Left colon (tissue), 2 donors: ENCODE measurements around the gene NUB1. TPM values are rescaled to one million over a fixed set of nuclear protein-coding genes. Genes with fewer than 3 reads are reported as not detected.

Source experiments
- ATAC-seq: fragments of 200-7000 bp; cut with Tn5 transposase; one replicate; pipeline ENCODE4 v1.9.1; 2020; ENCODE audit warnings: mild to moderate bottlenecking, moderate library complexity
- DNase-seq, 2 donors: peaks; one replicate each; pipeline ENCODE4 v3.0.0-alpha.2; 2020
- intact Hi-C, 2 donors: fragments of 100-400 bp; cut with DNase I in 1 of 2; cut with micrococcal nuclease in 1 of 2; formaldehyde crosslinking; loops; one replicate each; pipeline versions ENCODE4 v1.11.2 to v1.14.0; 2022; cut with DNase I, micrococcal nuclease
- total RNA-seq, 2 donors: library from RNA; stranded (reverse); fragmentation: NEBNext Ultra II Directional; extraction: Animal tissue kit (Norgen Biotek cat#: 25700); gene quantifications; one replicate each; pipeline ENCODE4 v1.2.1, GENCODE V29; 2021
- donor health status: DM: no; HTN: no; CAD: no.
- donor health status: DM: yes; HTN: yes; CAD: no.

Gene NUB1
- total RNA-seq, 2 donors from 2014 or later, result 50.7 to 53.3 TPM

GRCh38 chr7:151409667-151410404, 68.2 kb downstream of the NUB1 start, which contains the start of gene WDR86:
Gene WDR86 (minus strand): TSS chr7:151410038. CDS start chr7:151409589, 449 bp downstream.
- no peak for DNase-seq
- no peak for ATAC-seq
- intact Hi-C loops, result no loop called here

- no peak for DNase-seq
- no peak for ATAC-seq
- intact Hi-C loops, result no loop called here
Observed at GRCh38 chr7:151410405-151411390, 69.1 kb downstream of the NUB1 start.

GRCh38 chr7:151411551-151411950, 69.9 kb downstream of the NUB1 start:
- intact Hi-C loops, result no loop called here
- ATAC-seq (no peak), DNase-seq (no peak)

GRCh38 chr7:151412318-151412717, 70.7 kb downstream of the NUB1 start:
- no peak for DNase-seq
- ATAC-seq, result no peak
- intact Hi-C loops, result no loop called here

- no peak for DNase-seq
- ATAC-seq, result no peak
- intact Hi-C loops, result no loop called here
Observed at GRCh38 chr7:151413241-151413640, 71.6 kb downstream of the NUB1 start.

- no peak for DNase-seq
- intact Hi-C loops, result no loop called here
- ATAC-seq, result no peak
Observed at GRCh38 chr7:151415375-151416105, 73.9 kb downstream of the NUB1 start.

GRCh38 chr7:151416112-151416940, 74.7 kb downstream of the NUB1 start:
- intact Hi-C loops, result no loop called here
- ATAC-seq, result no peak
- DNase-seq, result no peak

GRCh38 chr7:151416941-151417315, 75.3 kb downstream of the NUB1 start:
- intact Hi-C loops, result no loop called here
- ATAC-seq (no peak), DNase-seq (no peak)

GRCh38 chr7:151420144-151420543, 78.5 kb downstream of the NUB1 start:
- intact Hi-C loops, result no loop called here
- ATAC-seq (no peak), DNase-seq (no peak)

- intact Hi-C loops, result no loop called here
- ATAC-seq (no peak), DNase-seq (no peak)
Observed at GRCh38 chr7:151422212-151422611, 80.6 kb downstream of the NUB1 start.

- intact Hi-C loops, result no loop called here
- ATAC-seq (no peak), DNase-seq (no peak)
Observed at GRCh38 chr7:151423226-151423625, 81.6 kb downstream of the NUB1 start.

GRCh38 chr7:151423936-151424335, 82.3 kb downstream of the NUB1 start:
- intact Hi-C loops, result no loop called here
- DNase-seq (no peak), ATAC-seq (no peak)

- ATAC-seq, result no peak
- intact Hi-C loops, result no loop called here
- no peak for DNase-seq
Observed at GRCh38 chr7:151424799-151425198, 83.2 kb downstream of the NUB1 start.

GRCh38 chr7:151425670-151426440, 84.2 kb downstream of the NUB1 start:
- DNase-seq (no peak), ATAC-seq (no peak)
- intact Hi-C loops, result no loop called here

GRCh38 chr7:151426441-151426903, 84.9 kb downstream of the NUB1 start:
- peak; percentile 41 to 57 for DNase-seq
- intact Hi-C loops, result no loop called here
- ATAC-seq, result no peak

- intact Hi-C loops, result no loop called here
- DNase-seq (no peak), ATAC-seq (no peak)
Observed at GRCh38 chr7:151426904-151427704, 85.5 kb downstream of the NUB1 start.
